ENCODE data around the gene EFCAB8. TPM values are rescaled to one million over a fixed set of nuclear protein-coding genes. Genes with fewer than 3 reads are reported as not detected.

The EFCAB8 gene
- total RNA-seq, 1 experiment from 2014 or later = not detected

DNA sequence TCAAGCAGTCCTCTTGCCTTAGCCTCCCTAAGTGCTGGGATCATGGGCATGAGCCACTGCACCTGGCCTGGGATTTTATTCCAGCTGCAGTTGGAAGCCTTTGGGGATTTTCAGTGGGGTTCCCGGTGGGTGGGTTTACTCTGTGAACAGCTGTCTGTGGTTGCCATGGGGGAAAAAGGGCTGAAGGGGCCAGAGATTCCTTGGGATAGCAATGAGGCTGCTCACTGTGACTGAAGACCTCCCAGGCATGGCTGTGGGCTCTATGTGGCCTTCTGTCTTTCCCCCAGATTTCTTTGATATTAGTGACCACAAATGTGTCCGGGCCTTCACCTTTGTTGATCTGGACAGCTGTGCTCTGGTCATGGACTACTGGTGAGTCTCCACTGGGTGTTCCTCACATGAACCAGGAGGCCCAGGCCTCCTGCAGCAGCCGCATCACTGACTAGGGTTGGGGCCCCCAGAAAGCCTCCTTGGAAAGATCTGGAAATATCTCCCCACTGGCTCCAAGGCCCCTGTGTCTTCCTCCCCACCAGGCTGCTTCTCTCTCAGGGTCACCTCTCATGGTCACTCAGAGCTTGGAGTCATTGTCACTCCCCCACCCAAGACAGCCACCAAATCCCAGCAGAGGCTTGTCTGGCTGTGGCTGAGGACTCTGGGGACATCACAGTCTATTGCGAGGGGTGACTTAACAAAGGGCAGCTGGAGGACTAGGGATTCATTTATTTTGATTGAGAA lies 33.4 kb downstream of the EFCAB8 start:
- no peak overlapping the region for H3K27ac Mint-ChIP-seq (ENCODE audit: low read depth, unreplicated experiment)
- H3K36me3 Mint-ChIP-seq (ENCODE audit: insufficient read depth, unreplicated experiment) = no peaks in the 10 kb centered on the region
- POLR2A ChIA-PET = no interaction called here
- H3K27me3 Mint-ChIP-seq (ENCODE audit: insufficient read depth, unreplicated experiment) = no peaks in the 10 kb centered on the region
- H3K4me3 Mint-ChIP-seq (ENCODE audit: unreplicated experiment) = no peak overlapping the region
- intact Hi-C loops (cut with micrococcal nuclease) = no loop called here
- no peak for DNase-seq (ENCODE audit: unreplicated experiment)
- no peaks in the 10 kb centered on the region for H3K9me3 Mint-ChIP-seq (ENCODE audit: unreplicated experiment)
- no TSS peak for BruUV-seq (replicated peaks)
- TF ChIP-seq, protein P1, sequence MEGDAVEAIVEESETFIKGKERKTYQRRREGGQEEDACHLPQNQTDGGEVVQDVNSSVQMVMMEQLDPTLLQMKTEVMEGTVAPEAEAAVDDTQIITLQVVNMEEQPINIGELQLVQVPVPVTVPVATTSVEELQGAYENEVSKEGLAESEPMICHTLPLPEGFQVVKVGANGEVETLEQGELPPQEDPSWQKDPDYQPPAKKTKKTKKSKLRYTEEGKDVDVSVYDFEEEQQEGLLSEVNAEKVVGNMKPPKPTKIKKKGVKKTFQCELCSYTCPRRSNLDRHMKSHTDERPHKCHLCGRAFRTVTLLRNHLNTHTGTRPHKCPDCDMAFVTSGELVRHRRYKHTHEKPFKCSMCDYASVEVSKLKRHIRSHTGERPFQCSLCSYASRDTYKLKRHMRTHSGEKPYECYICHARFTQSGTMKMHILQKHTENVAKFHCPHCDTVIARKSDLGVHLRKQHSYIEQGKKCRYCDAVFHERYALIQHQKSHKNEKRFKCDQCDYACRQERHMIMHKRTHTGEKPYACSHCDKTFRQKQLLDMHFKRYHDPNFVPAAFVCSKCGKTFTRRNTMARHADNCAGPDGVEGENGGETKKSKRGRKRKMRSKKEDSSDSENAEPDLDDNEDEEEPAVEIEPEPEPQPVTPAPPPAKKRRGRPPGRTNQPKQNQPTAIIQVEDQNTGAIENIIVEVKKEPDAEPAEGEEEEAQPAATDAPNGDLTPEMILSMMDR (IDR thresholded peaks at IDR 0.05; ENCODE audit: unreplicated experiment) = no peak
- H3K4me1 Mint-ChIP-seq (ENCODE audit: insufficient read depth, unreplicated experiment) = no peaks in the 10 kb centered on the region
- CTCF ChIA-PET = interaction anchor here (0.9 to 1.1 kb wide), 2 partner anchors 10 to 102 kb away, joined by 3 to 4 read pairs; no protein-coding TSS in a partner anchor

DNA sequence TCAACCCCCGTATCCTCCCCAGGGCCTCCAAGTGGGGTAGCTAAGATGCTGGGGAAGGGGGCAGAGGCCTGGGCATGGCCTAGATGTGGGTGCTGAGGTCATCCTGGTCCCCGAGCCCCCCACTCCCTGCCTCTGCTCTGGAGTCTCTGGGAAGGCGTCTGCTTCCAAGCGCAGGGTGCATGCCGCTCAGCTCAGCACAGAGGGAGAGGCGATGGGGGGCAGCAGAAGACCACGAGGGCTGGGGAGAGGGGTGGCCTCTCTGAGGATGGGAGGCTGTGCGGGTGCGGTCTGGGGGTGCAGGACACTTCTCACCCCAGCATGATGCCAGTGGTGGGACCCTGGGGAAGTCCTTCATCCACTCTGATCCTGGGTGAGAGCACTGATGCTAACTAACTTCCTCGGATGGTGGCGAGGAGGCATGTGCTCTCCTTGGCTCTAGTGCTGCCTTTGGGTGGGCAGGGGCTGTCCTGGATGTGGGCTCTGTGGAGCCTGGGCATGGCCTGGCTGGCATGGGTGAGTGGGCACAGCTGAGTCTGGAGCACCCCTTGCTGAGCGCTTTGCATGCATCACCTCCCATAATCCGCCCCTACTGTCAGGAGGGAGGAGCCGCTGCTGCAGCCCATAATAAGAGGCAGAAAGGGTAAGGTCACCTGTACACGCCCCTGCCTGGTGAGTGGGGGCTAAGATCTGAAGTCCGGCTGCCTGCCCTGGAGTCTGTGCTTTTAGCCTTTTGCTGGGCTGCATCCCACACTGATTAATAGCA lies 34.7 kb downstream of the EFCAB8 start:
- Mint-ChIP-seq H3K27ac (ENCODE audit: low read depth, unreplicated experiment) (no peak overlapping the region), H3K4me1 (ENCODE audit: insufficient read depth, unreplicated experiment) (no peaks in the 10 kb centered on the region), H3K36me3 (ENCODE audit: insufficient read depth, unreplicated experiment) (no peaks in the 10 kb centered on the region), H3K4me3 (ENCODE audit: unreplicated experiment) (no peak overlapping the region), H3K27me3 (ENCODE audit: insufficient read depth, unreplicated experiment) (no peaks in the 10 kb centered on the region), H3K9me3 (ENCODE audit: unreplicated experiment) (no peaks in the 10 kb centered on the region)
- DNase-seq (ENCODE audit: unreplicated experiment) = no peak
- ChIA-PET POLR2A (no interaction called here), CTCF (interaction anchor here (0.7 to 1.2 kb wide), 4 partner anchors 14 to 103 kb away, joined by 3 to 4 read pairs (median 4); no protein-coding TSS in a partner anchor)
- TF ChIP-seq, protein P1 (IDR thresholded peaks at IDR 0.05; ENCODE audit: unreplicated experiment) = no peak
- intact Hi-C loops (cut with micrococcal nuclease) = loop anchor here (1.0 kb wide), 1 partner anchor 103 kb away; no protein-coding TSS in a partner anchor
- BruUV-seq (replicated peaks) = no TSS peak

DNA sequence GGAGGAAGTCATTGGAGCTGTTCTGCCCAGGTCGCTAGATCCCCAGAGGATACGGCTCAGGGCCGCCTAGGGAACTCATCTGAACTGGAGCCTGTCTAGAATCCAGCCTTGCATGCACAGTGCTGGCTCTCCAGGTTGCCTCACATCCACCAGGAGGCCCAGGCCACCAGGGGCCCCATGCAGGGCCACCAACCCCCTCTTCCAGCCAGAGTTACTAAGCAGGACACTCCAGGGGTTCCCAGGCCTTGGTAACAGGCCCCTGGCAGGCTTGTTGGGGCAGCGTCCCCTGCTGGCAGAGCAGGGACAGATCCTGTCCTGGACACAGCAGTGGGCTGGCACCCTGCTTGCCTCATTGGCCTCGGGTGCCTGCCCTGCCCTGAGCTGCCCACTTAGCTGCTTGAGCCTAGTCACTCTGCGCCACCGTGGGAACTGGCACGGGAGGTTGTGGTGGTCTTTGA lies 35.3 kb downstream of the EFCAB8 start:
- H3K27ac Mint-ChIP-seq (ENCODE audit: low read depth, unreplicated experiment) = no peak overlapping the region
- no peaks in the 10 kb centered on the region for H3K27me3 Mint-ChIP-seq (ENCODE audit: insufficient read depth, unreplicated experiment)
- H3K4me1 Mint-ChIP-seq (ENCODE audit: insufficient read depth, unreplicated experiment) = no peaks in the 10 kb centered on the region
- TF ChIP-seq, protein P1 (IDR thresholded peaks at IDR 0.05; ENCODE audit: unreplicated experiment) = peak; percentile 30
- ChIA-PET CTCF (interaction anchor here (1.1 to 1.2 kb wide), 2 partner anchors 13 to 51 kb away, joined by 3 read pairs; no protein-coding TSS in a partner anchor), POLR2A (no interaction called here)
- no peaks in the 10 kb centered on the region for H3K36me3 Mint-ChIP-seq (ENCODE audit: insufficient read depth, unreplicated experiment)
- H3K9me3 Mint-ChIP-seq (ENCODE audit: unreplicated experiment) = no peaks in the 10 kb centered on the region
- no TSS peak for BruUV-seq (replicated peaks)
- peak; percentile 31 for DNase-seq (ENCODE audit: unreplicated experiment)
- H3K4me3 Mint-ChIP-seq (ENCODE audit: unreplicated experiment) = no peak overlapping the region
- intact Hi-C loops (cut with micrococcal nuclease) = loop anchor here (1.0 kb wide), 1 partner anchor 104 kb away; no protein-coding TSS in a partner anchor
